Fibroblast of gingiva (primary cell): ENCODE data around the gene BRMS1L.
A peak's percentile ranks its signal among the peaks of the same experiment; 100 is the strongest.
"Not testable (repeated sequence)": the region's sequence is repeated elsewhere in the genome, so short reads cannot be mapped to it uniquely, and the experiment has no call there.

Source experiments
- DNase-seq: peaks from one replicate; pipeline ENCODE4 v3.0.0-alpha.2; 2011; ENCODE audit warnings: low read depth

The BRMS1L gene

DNA sequence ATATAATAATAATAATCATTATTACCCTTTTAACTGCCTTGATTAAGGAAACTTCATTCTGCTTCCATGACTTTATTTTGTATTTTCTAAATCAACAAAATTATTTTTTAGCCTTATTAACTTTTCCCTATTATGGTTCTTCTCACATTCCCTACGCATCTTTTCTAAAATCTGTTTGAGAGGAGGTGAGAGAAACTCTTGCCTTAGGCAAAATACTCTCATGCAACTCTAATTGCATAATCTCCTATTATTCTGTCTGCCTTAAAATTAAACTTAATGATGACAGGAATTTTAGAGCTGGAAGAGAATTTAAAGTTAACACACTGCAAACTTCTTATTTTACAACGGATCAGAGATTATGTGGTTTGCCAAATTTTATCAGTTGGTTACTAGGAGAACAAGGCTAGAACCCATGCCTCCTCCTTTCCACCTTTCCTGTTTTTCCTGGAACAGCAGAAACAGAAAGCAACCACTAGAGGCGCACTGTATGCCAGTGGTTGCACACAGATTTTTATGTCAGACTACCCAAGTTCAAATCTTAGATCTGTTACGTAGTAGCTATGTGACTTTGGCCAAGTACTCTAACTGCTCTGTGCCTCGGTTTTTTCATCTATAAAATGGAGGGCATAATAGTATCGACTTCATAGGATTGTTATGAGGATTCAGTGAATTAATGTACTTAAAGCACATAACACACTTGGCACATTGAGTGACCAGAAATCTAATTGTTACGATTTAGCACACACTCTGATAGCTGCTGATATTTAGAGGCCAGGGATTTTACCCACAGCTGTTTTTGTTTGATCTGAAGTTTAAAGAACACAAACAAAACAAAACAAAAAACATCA, 4.3 kb upstream of the BRMS1L start:
- peak; percentile 24 for DNase-seq

DNA sequence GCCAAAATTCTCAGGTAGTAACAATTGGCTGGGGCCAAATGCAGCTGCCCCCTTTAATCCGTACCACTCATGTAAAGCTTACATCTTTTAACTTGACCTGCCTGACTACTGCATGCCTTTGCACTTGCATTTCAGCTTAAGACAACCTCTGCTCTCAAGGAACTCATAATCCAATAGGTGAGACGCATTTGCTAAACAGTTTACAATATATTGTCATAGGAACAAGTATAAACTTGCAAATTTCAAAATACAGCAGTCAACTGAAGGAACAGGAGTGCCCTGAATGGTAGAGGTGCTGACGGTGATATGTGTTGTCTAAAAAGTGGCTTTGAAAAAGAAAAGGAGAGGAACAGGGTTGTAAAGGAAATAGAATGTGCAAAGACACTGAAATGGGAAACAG, 3.6 kb upstream of the BRMS1L start:
- DNase-seq, result no peak

DNA sequence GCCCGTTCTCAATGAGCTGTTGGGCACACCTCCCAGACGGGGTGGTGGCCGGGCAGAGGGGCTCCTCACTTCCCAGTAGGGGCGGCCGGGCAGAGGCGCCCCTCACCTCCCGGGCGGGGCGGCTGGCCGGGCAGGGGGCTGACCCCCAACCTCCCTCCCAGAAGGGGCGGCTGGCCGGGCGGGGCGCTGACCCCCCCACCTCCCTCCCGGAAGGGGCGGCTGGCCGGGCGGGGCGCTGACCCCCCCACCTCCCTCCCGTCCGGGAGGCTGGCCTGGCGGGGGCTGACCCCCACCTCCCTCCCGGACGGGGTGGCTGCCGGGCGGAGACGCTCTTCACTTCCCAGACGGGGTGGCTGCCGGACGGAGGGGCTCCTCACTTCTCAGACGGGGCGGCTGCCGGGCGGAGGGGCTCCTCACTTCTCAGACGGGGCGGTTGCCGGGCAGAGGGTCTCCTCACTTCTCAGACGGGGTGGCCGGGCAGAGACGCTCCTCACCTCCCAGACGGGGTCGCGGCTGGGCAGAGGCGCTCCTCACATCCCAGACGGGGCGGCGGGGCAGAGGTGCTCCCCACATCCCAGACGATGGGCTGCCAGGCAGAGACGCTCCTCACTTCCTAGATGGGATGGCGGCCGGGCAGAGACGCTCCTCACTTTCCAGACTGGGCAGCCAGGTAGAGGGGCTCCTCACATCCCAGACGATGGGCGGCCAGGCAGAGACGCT, 1.5 kb upstream of the BRMS1L start:
- not testable (repeated sequence) for DNase-seq

DNA sequence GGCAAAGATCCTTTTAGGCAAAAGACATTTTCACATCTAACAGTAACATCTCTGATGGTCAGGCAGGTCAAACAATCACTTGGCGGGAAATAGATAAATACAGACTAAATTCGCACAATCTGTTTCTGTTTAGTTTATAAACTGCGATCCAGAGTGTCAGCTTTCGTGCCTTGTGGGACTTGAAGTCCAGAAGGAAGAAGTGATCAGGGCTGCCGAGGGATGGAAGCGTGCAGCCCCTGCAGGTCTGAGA, 245 bp upstream of the BRMS1L start:
- DNase-seq, result no peak

DNA sequence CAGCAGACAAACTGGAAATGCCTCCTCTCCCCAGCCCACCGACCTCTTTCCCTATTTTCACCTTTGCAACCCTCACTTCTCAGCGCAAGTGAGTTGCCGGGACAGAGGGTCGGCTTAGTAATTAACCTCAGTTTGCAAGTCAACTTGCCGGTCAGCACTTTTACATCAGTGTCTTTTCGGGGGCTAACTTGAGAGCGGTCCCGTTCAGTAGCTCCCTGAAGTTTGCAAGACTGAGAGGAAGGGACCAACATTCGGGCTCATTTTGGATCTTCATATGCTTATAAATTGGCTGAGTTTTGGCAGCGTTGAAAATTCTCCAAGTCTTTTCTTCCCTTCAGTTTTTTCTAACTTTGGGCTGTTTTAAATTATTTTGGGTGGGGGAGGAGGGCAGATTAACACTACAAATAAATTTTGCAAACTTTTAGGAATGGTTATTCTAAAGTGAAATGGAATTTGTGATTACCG, 846 bp downstream of the BRMS1L start:
- no peak for DNase-seq

DNA sequence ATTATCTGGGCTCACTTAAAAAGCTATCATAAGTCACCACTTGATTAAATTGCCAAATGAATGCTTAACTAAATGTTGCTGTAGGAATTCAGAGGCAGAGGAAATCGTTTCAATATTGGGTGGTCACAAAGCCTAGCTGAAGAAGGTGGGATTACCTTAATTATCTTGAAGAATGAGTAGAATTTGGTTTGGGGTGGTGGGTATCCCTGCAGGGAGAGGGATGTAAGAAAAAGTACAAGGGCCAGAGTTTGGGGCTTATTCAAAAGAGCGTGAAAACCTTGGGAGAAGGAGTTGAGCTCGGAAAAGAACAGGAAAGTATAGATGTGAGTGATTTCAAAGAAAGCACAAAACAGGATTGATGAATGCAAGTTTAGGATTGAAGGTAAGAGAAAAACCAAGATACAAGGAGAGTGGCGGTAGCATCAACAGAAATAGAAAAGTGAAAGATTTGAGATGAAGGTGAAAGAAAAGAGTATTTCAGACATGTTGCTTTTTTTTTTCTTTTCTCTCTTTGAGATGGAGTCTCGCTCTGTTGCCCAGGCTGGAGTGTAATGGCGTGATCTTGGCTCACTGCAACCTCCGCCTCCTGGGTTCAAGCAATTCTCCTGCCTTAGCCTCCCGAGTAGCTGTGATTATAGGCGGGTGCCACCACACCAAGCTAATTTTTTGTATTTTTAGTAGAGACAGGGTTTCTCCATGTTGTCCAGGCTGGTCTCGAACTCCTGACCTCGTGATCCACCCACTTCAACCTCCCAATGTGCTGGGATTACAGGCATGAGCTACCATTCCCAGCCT, 1.7 kb downstream of the BRMS1L start:
- no peak for DNase-seq

DNA sequence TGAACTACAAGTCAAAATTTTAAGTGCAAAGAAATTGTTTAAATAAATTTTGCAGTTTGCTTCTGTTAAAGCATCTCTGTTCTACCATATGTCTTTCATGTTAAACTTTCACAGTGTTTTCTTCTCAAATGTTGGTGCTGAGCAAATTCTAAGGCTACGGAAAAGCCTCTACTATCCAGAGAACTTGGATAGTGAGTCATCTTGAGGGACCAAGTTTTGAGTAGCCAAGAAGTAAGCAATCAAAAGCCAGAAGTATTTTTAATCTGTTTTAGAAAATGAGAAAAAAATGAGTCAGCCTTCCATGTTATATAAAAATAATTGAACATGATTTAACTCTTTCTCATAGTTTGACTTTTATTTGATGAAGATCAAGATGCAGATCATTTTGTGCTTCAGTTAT, 3.3 kb downstream of the BRMS1L start:
- no peak for DNase-seq

DNA sequence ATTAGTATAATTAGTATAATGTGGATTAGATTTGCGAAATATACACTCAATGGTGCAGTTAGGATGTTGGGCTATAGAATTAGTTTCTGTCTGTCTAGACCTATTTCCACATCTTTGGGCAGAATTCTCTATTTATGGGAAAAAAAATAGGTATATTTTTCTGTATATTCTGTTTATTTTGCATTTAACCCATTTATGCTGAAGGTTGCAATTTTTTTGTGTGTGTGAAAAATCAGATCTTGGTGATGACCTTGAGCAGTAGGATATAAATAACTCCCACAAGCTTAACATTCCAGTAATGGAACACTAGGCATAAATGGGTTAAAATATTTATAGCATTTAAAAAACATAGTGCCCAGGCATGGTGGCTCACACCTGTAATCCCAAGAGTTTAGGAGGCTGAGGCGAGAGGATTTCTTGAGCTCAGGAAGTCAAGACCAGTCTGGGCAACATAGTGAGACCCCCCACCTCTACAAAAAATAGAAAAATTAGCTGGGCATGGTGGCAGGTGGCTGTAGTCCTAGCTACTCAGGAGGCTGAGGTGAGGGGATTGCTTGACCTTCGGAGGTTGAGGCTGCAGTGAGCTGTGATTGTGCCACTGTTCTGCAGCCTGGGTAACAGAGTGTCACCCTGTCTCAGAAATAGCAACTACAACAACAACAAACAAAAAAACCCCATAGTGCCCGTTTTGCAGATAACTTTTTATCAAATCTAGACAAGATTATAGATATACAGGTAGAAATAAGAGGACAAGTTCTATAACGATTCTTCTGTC, 9.3 kb downstream of the BRMS1L start:
- no peak for DNase-seq

DNA sequence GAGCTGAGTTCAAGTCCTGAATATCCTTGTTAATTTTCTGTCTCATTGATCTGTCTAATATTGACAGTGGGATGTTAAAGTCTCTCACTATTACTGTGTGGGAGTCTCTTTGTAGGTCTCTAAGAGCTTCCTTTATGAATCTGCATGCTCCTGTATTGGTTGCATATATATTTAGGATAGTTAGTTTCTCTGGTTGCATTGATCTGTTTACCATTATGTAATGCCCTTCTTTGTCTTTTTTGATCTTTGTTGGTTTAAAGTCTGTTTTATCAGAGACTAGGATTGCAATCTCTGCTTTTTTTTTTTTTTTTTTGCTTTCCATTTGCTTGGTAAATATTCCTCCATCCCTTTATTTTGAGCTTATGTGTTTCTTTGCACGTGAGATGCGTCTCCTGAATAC, 15.6 kb downstream of the BRMS1L start:
- not testable (repeated sequence) for DNase-seq

DNA sequence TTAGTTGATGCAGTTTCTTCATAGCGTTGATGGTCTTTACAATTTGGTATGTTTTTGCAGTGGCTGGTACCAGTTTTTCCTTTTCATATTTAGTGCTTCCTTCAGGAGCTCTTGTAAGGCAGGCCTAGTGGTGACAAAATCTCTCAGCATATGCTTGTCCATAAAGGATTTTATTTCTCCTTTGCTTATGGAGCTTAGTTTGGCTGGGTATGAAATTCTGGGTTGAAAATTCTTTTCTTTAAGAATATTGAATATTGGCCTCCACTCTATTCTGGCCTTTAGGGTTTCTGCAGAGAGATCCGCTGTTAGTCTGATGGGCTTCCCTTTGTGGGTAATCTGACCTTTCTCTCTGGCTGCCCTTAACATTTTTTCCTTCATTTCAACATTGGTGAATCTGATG, 16.1 kb downstream of the BRMS1L start:
- not testable (repeated sequence) for DNase-seq

DNA sequence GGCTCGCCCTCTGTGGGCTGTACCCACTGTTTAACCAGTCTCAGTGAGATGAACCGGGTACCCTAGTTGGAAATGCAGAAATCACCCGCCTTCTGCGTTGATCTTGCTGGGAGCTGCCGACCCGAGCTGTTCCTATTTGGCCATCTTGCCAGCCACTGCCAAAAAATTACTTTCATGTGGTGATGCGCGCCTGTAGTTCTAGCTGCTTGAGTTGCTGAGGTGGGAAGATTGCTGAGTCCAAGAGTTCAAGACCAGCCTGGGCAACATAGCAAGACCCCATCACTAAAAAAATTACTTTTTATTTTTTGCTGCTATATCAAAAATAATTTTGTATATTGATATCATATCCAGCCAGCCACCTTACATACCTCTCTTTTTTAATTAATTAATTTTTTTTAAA, 18.4 kb downstream of the BRMS1L start:
- DNase-seq, result no peak

DNA sequence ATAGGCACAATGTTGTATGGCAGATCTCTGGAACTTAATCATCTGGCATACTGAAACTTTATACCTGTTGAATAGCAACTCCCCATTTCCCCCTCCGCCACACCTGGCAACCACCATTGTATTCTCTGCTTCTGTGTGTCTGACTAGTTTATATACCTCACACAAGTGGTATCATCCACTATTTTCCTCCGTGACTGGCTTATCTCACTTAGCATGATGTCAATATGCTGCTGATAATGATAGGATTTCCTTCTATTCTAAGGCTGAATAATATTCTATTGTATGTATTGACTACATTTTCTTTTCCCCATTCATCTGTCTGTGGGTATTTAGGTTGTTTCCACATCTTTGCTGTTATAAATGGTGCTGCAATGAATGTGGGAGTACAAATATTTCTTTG, 21.5 kb downstream of the BRMS1L start:
- DNase-seq, result no peak

DNA sequence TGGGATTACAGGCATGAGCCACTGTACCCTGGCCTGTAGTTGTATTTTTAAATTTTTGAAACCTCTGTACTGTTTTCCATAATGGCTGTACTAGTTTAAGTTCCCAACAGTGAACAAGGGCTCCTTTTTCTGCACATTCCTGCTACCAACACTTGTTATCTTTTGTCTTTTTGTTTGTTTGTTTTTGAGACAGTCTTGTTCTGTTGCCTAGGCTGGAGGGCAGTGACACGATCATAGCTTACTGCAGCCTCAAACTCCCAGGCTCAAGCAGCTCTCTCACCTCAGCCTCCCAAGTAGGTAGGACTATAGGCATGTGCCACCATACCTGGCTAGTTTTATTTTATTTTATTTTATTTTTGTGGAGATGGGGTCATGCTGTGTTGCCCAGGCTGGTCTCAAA, 23.0 kb downstream of the BRMS1L start:
- no peak for DNase-seq

DNA sequence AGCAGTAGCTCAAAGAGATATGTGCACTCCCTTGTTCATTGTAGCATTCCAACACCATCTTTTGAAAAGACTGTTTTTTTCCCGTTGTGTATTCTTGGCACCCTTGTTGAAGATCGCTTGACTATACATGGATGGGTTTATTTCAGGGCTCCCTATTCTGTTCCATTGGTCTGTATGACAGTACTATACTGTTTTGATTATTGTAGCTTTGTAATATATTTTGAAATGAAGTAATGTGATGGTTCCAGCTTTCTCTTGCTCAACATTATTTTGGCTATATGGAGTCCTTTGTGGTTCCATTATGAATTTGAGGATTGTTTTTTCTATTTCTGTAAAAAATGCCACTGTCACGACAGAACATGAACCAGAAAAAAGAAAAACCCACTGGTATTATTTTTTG, 25.7 kb downstream of the BRMS1L start:
- DNase-seq, result no peak

DNA sequence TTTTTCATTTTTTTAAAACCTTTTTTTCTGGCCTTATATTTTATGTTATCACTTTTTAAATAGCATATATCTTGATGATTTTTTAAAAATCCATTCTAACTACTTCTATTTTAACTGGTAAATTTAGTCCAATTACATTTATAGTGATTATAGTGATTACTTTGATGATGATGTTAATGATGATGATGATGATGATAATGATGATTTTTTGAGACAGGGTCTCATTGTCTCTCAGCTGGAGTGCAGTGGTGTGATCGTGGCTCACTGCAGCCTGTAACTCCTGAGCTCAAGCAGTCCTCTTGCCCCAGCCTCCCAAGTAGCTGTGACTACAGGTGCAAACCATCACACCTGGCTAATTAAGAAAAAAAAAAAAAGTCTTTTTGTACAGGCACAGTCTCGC, 27.1 kb downstream of the BRMS1L start:
- DNase-seq, result no peak

DNA sequence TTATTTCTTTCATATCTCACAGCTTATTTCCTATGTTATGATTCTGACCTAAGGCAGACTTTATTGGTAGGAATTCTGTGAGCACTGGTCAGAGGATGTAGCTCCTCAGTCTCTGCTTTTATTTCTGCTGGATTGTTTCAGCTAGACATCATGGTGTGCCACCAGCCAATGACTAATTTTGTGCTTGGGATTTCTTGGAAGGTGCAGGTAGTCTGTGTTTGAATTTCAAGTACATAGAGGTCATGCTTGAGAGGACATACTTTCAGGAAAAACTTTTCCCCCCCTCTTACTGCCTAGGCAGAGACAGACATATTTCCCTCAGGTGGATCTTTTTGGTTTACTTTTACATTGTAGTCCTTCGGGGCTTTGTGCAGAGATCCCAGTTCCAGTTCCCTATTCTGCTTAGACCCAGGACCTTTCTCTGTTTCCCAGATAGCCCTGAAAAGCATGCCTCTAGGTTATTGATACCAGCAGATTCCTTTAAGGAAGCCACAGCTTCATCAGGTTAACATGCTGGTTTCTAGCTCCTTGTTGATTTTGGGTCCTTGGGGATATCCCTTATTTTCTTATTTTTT, 28.6 kb downstream of the BRMS1L start:
- no peak for DNase-seq

DNA sequence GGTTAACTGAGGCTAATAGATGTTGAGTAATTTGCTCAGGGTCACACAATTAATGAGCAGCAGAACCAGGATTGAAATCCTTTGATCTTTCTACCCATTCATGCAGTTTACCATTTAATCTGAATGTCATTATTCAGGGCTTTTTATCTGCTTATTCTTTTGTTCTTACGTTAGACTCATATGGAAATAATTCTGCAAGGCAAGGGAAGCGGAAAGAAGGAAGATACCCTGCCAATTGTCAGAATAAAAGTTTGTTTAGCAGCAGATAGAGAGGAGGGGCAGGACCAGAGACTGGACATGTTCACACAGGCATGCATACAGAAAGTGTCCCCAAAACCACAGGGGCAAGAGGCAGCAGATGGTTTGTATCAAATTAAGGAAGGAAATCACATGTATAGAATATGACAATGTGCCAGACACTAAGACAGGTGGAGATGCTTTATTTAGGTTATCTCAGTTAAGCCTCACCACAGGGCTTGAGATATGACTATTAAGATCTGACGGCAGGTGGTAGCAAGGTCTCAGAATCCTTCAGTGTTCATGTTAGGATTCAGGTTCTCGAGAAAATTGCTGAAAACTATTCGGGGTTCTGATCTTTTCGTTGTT, 29.8 kb downstream of the BRMS1L start:
- DNase-seq, result no peak

DNA sequence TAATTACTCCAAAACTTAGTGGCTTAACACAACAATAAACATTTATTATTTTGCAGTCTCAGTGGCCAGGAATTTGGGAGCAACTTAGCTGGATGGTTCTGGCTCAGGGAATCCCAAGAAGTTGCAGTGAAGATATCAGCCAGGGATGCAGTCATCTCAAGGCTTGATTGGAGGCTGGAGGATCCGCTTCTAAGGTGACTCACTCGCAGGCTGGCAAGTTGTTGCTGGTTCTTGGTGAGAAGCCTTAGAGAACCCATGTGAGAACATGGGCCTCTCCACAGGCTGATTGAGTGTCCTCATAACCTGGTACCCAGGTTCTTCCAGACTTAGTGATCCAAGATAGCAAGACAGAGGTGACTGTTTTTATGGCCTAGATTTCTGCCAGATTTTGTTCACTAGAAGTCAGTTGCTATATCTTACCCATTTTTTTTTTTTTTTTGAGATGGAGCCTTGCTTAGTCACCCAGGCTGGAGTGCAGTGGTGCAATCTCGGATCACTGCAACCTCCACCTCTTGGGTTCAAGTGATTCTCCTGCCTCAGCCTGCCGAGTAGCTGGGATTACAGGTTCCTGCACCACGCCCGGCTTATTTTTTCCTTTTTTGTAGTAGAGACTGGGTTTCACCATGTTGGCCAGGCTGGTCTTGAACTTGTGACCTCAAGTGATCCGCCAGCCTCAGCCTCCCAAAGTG, 32.5 kb downstream of the BRMS1L start:
- peak; percentile 15 for DNase-seq

DNA sequence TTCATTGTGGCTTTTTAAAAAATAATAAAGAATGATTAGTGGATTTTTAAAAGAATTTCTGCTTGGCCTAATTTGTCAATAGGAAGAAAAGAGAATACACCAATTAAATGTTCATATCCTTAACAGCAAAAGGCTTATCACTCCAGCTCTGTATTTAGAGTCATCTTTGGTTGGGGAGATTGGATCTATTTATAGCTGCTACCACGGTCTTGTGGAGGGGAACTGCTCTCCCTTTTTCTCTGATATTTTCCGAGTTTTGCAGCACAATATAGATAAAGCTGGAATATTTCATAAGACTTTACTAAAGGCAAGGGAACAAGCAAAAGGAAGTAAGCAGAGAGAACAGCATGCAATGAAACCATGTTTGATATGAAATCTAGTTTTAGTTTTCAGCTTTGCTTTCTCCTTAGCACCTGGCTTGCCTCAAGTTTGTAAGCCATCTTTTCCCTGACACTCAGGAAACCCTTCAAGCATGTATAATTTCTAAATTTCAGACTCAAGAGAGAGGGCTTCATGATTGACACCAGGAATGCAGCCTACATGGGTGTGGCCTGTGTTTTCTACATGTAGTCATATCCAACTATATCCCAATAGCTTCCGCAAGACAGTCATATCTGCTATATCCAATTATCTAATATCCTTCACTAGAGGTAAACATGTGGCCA, 35.2 kb downstream of the BRMS1L start:
- no peak for DNase-seq

DNA sequence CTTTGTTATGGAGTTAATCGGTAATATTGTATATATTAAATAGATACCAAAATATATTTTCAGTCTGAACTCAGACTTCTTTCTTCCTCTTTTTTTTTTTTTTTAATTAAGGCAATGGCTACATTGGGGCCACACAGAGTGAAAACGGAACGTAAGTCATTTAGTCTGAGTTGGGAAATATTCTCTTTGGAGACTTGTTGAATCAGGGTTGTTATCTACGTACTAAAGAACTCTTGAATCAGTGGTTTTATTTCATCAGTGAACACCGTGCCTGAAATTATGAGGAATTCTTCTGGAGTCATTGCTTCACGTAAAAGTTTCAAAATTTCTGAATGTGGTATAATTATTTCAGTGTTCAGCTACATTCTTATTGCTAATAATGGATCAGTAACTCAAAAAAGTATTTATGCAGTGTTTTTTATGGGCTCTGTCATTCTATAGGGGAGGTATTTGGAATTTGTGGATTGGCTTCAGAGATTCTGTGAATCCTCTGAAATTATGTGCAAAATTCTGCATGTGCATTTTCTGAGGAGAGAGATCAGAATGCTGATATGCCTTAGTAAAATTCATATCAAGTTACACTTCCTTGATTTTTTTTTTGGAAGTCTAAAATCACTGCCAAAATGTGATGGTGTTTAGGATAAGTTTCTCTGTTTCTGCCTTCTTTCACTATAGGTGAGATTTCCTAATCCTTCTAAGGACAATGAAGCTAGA, 39.6 kb downstream of the BRMS1L start:
- no peak for DNase-seq
